Measurements from ENCODE around the gene PARL.

PARL gene

DNA sequence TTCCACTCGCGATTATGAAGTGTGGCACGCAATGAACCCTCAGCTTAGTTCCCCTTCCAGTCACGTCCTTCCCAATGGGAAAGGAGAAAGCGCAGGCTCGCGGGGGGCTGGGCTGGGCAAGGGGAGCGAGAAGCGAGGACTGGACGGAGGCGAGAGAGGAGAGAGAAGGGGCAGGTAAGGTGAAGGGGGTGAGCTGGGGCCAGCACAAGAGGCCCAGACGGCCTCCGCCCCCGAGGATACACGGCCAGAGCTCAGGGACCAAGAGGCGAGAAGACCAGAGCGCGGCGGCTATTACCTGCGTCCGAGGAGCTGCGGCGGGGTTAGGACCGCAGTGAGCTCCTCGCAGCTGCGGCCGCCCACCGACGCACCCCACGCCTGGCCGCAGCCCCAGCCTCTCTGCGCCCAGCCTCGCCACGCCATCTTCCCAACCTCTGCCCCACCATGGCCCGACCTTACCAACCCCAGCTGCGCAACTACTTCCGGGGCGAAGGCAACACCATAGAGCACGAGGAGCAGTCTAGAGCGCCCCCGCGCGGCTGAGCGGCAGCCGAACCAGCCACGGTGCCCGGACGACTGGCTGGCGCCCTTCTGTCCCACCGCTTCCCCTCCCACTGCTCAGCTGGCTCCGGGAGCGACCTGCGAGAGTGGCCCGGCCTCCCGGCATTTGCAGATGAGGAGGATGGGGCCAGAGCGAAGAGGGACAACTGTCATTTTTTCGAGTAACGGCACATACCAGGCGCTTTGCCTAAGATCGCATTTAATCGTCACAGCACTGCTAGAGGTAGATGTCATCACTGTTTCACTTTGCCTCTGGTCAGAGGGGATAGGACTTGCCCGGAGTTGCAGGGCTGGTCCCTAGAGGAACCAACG, at the start of gene PARL:
TSS of gene PARL (minus strand) at position 454 of the 870 bp plus-strand sequence. CDS start at position 420, 34 bp downstream.
- peak; percentile 98 for DNase-seq

DNA sequence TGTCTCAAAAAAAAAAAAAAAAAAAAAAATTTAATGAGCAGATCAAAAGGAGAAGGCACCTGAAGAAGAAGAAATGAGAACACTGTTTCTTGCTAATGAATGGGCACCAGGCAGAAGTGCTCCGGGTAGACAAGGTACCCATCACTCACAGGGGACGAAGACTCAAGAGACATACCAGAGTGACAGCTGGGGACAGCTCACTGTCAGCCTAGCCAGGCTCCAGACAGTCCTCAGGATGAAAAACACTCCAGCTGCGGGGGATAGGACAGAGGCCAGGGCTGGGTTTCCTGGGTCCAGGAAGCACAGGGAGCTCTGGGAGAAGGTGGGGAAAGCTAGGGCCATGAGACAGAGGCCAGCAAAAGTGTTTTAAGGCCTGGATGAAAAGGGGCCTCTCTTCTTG, 48.5 kb upstream of the PARL start:
- no peak for DNase-seq

- DNase-seq: no peak
Measured at GRCh38 chr3:183931881-183932280, 47.2 kb upstream of the PARL start.

GRCh38 chr3:183930086-183930485, 45.4 kb upstream of the PARL start:
- no peak for DNase-seq

GRCh38 chr3:183927059-183927458, 42.4 kb upstream of the PARL start:
- DNase-seq: no peak

DNA sequence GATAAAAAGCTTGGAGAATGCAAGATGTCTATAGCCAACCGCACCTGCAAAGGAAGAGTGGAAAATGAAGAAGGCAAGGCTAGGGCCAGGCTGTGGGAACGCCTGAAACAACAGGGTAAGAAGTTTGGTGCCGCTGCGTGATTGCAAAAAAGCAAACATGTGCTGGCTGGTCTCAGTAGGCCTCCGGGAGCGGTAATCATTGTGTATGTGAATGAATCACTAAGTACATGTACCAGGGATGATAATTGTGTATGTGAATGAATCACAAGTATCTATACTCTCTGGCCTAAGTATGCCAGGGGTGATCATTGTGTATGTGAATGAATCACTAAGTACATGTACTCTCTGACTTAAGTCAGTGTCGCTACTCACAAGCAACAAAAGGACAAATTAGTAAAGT, 40.3 kb upstream of the PARL start:
- no peak for DNase-seq

DNA sequence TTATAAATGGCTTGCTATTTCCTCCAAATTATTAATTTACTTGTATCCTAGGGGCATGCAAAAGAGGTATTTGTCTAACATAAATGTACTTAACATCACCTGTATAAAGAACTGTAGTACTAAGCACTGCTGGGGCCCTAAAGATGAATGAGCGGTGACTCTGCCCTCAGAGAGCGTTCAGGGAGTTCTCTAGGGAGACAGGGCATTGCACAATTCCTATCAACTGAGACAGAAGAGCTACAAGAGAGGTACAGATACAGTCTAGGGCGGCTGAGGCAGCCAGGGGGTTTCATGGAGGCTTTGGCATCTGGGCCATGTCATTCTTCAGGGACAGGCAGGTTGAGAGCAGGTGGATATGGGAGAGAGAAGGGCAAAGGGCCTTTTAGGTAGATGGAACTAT, 39.9 kb upstream of the PARL start:
- no peak for DNase-seq

- DNase-seq: no peak
Measured at GRCh38 chr3:183922421-183922820, 37.7 kb upstream of the PARL start.

DNA sequence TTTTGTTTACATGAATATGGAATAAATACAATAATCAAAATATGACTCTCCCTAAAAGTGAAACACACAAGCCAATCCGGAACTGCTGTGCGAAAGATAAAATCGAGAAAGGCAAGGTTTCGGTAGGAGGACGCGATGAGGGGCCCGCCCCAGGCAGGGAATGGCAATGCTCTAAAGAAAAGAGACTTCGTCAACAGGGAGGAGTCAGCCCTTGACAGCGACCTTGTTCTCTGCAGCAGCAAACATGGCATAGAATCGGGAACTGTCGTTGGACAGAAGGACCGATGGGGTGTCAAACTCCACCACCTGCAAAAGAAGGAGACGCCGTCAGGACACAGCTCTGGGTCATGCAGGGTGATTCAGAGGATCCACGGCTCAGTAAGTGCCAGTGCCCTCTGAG, 36.4 kb upstream of the PARL start:
- no peak for DNase-seq

DNA sequence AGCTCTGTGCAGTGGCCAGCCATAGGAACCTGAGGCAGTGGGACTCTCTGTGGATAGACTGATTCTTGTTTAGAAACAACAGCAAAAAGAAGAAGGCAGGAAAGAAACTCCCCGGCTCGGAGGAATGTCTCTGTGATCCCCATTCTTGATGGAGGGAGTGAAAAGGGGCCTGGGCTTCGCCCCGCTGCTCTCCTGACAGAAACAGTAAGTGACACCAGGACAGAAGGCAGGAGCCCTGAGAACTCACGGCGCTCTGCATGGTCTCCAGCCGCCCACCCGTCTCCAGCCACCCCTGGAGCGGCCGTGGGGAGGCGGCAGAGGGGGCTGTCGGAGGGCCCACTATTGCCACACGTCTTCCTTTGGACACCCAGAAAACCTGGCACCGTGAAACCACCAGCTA, 35.7 kb upstream of the PARL start:
- peak; percentile 76 for DNase-seq

GRCh38 chr3:183918178-183918577, 33.5 kb upstream of the PARL start:
- DNase-seq: no peak

DNA sequence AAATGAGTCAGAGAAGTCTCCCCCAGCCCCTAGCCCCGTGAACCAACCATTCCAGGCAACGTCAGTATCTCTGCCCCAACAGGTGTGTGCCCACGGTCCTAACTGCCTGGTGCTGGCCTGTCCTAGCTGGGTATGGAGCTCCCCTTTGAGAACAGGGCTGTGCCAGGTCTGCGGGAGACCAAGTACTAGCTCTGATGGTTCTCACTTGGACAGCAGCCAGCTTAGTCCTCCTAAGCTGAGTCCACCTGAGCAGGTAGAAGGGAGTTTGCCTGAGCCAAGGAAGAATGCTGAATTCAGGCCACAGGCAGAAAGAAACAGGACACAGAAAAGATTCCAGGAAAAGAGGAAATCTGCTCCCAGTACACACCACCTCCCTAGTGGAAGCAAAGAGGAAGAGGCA, 33.1 kb upstream of the PARL start:
- DNase-seq: no peak

DNA sequence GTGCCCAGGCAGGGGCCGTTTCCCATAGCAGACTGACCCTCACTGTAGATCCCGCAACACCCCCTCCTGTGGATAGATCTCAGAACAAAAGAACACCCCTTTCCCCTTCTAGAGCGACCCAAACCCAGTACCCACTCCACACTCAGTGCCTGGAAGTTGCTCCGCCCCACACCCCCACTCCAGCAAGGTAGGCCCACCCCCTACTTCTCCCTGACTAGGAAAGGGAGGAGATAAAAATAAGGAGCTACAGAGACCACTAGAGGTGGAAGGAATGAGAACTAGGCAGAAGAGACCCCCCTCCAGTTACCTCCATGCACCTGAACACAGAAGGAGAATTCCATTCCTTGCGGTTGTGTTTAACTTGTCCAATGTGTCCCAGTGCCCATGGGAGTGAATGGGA, 30.2 kb upstream of the PARL start:
- no peak for DNase-seq

DNA sequence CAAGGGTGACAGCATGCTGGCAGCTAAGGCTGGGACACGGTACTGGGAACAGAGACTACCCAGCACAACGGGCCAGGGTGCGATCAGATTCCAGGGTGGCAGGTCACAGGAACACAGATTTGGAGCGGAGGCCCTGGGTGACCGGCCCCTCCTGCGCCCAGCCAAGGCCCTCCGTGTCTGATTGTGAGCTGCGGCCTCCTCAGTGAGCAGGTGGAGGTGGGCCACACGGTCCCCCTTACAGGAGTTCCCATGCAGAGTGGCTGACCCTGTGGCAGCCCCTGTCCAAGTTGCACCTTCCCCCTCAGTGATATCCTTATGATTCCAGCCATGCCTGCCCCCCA, 28.9 kb upstream of the PARL start:
- DNase-seq: no peak

DNA sequence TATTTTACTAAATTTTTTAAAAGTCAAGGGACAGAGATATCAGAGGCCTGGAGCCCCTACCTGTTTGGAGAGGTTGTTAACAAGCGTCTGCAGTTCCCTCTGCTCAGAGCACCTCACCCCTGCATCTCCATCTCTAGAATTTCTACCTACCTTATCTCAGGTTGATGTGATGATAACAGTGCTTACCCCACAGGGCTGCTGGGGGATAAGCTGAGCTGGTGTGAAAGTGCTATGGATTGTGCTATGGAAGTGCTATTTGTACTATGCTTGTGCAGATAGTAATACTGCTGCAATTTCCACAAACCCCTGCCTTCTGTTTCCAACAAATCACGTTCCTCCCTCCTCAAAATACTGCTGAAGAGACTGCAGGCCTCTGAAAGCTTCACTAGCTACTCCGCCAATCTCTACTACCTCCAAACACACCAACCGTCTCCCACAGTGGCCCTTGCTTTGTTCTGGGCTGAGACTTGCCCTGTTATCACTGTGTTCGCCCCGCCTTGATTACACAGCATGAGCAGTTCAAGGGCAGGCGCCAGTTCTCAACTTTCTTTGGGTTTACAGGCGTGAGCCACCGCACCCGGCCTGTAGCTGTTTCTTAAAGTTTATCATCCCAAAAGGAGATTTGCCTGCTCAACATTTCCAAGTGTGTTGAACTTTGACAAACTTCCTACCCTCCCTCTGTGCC, 28.4 kb upstream of the PARL start:
- no peak for DNase-seq

- no peak for DNase-seq
Measured at GRCh38 chr3:183911763-183912506, 27.3 kb upstream of the PARL start.

- DNase-seq: no peak
Measured at GRCh38 chr3:183911087-183911486, 26.4 kb upstream of the PARL start.

GRCh38 chr3:183909030-183909600, 24.4 kb upstream of the PARL start:
- no peak for DNase-seq

GRCh38 chr3:183907911-183908331, 23.2 kb upstream of the PARL start:
- no peak for DNase-seq

GRCh38 chr3:183907176-183907575, 22.5 kb upstream of the PARL start:
- DNase-seq: no peak

GRCh38 chr3:183906234-183906921, 21.7 kb upstream of the PARL start:
- DNase-seq: no peak

Measured in eye (tissue), 1 donor.